ENCODE data around the gene ITPRIP.
A peak's percentile ranks its signal among the peaks of the same experiment; 100 is the strongest.

ITPRIP gene

DNA sequence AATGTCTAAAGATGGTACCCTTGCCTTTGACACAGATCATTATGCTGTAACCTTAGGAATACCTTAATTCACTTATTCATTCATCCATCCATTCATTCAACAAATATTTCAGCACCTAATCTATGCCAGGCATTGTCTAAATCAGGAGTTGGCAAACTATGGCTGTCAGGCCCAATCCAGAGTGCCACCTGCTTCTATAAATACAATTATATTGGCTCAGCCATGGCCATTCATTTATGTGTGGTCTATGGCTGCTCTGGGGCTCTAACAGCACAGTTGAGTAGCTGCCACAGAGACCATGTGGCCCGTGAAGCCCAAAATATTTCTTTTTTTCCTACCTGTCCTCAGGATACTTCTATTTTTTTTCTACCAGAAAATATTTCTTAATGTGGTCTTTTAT, 6.0 kb upstream of the ITPRIP start:
- no peak overlapping the region for H3K4me3 ChIP-seq (replicated peaks; ENCODE audit: low read depth, low read length)
- TF ChIP-seq, protein P1, sequence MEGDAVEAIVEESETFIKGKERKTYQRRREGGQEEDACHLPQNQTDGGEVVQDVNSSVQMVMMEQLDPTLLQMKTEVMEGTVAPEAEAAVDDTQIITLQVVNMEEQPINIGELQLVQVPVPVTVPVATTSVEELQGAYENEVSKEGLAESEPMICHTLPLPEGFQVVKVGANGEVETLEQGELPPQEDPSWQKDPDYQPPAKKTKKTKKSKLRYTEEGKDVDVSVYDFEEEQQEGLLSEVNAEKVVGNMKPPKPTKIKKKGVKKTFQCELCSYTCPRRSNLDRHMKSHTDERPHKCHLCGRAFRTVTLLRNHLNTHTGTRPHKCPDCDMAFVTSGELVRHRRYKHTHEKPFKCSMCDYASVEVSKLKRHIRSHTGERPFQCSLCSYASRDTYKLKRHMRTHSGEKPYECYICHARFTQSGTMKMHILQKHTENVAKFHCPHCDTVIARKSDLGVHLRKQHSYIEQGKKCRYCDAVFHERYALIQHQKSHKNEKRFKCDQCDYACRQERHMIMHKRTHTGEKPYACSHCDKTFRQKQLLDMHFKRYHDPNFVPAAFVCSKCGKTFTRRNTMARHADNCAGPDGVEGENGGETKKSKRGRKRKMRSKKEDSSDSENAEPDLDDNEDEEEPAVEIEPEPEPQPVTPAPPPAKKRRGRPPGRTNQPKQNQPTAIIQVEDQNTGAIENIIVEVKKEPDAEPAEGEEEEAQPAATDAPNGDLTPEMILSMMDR (IDR thresholded peaks at IDR 0.05; ENCODE audit: low read depth, low read length, missing control alignments) = no peak
- no peak for DNase-seq (ENCODE audit: extremely low read depth, low read depth)

DNA sequence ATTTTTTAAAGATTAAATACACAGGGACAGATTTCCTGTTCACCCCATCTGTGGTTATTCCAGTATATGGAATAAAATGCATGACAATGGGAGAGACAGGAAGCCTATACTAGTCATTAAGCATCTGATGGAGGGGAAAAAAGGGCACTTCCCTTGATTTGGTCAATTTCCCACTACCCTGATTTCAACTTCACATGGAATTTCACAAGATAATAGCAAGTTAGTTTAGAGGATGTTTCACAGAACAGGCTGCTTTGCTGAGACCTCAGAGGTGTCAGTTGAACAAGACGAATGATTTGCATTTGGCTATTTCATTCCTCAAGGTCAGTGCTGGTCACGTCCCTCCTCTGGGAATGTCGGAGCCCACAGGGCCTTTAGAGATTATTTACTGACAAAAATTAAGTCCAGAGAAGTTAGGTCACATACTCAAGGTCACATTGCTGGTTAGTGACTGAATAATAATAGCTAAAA, 4.7 kb upstream of the ITPRIP start:
- TF ChIP-seq, protein P1 (IDR thresholded peaks at IDR 0.05; ENCODE audit: low read depth, low read length, missing control alignments) = no peak
- DNase-seq (ENCODE audit: extremely low read depth, low read depth) = no peak
- no peak overlapping the region for H3K4me3 ChIP-seq (replicated peaks; ENCODE audit: low read depth, low read length)

DNA sequence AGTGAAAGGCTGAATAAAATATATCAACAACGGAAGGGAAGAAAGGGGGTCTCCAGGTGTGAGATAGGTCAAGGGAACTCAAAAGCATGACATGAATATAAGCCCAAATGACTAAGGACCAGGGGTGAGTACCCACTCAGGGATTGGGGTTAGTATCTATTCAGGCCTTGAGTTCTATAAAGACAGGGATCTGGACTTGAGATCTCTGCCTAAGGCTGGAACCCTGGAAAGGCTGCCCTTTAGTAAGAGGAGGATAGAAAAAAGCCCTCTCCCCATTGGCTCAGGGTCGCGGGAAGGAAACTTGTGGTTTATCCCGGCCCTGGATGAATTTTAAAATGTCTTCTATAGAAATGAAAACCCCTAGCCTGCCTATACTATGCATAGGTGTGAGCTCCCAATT, 2.4 kb upstream of the ITPRIP start:
- no peak overlapping the region for H3K4me3 ChIP-seq (replicated peaks; ENCODE audit: low read depth, low read length)
- DNase-seq (ENCODE audit: extremely low read depth, low read depth) = no peak
- TF ChIP-seq, protein P1 (IDR thresholded peaks at IDR 0.05; ENCODE audit: low read depth, low read length, missing control alignments) = no peak

DNA sequence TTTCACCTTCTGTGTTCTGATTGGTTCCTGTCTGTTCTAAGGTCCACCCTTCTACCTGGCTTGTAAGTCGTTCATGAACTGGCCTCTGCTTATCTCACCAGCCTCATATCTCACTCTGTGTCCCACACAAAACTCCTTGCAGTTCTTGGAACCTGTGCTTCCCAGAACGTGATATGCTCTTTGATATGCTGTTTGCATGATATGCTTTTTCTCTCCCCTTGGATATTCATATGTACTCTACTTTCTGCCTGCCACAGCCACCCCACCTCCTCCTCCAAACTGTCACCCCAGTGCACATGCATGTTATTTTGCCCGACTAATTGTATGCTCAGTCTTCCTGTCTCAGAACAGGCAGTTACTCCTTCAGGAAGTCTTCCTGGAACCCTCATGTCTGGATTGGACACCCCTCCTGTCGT, 1.9 kb upstream of the ITPRIP start:
- DNase-seq (ENCODE audit: extremely low read depth, low read depth) = no peak
- H3K4me3 ChIP-seq (replicated peaks; ENCODE audit: low read depth, low read length) = 0 out of 2 replicates have a peak overlapping the region, but pooled peaks have one; percentile 90
- TF ChIP-seq, protein P1 (IDR thresholded peaks at IDR 0.05; ENCODE audit: low read depth, low read length, missing control alignments) = no peak

DNA sequence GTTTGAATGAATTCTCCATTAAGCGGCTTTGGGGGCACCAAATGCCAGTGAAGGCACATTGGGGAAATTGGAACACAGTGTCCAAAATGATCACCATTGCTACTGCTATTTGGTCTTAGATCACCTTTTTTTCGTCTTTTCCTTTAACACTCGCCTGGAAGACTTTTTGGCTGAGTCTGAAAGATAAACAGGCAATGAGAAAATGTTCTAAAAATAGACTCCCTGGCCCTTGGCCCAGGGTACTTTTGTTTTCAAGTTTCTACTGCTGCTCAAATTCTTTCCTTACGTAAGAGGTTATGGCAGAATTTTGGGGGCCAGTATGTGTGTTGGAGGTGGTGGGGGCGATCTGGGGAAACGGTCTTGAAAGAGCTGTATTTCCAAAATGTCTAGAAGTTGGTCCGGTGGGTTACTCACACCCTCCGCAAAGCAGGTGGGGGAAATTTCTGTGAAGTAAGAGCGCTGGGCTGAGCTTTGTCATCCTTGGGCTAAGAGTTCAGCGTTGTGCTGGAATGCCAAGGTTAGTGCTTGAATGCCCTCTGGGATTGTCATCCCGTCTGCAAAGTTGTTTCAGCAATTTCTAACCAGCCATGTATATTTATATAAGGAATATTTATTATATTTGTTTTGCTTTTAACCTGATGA, 1.3 kb upstream of the ITPRIP start:
- peak overlapping the region; percentile 90 for H3K4me3 ChIP-seq (replicated peaks; ENCODE audit: low read depth, low read length)
- no peak for DNase-seq (ENCODE audit: extremely low read depth, low read depth)
- TF ChIP-seq, protein P1 (IDR thresholded peaks at IDR 0.05; ENCODE audit: low read depth, low read length, missing control alignments) = no peak

DNA sequence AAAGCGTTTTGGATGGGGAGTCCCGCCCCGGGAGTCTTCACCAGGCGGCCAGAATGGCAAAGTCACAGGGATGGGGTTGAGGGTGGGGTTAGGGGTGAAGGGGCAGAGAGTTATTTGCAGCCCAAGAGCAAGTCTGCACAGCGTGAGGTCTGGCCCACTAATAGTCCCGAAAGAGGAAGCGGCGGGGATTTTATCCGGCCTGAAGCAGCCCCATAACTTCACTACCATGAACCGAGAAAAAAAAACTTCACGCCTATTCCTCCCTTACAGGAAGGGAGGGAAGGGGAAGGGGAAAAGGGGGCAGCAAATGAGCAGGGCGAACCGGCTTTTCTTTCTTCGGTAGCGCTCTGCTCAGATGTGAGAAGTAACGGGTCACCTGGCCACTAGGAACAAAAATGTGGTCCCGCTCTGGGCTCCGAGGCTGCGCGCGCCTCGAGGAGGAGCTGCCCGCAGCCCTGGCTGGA, 712 bp downstream of the ITPRIP start:
- H3K4me3 ChIP-seq (replicated peaks; ENCODE audit: low read depth, low read length) = peak overlapping the region; percentile 90
- TF ChIP-seq, protein P1 (IDR thresholded peaks at IDR 0.05; ENCODE audit: low read depth, low read length, missing control alignments) = no peak
- no peak for DNase-seq (ENCODE audit: extremely low read depth, low read depth)
